ENCODE measurements around the gene FAS.

FAS gene

DNA sequence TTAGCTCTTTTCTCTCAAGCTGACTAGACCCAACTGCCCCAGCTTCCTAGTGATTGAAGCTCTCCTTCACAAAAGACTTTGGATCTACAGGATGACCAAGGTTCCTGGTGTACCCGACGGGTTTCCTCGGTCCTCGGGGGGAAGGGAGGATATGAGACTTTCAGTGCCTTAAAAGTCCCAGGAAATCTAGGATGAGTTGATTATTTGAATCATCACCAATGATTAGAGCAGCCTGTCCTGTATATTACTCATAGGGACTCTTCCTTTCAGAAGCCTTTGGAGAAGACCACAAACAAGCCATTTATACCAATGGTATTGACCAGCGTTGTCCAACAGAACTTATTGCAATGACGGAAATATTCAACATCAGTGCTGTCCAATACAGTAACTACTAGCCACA is 31.9 kb upstream of the FAS start:
- POLR2A ChIA-PET (ENCODE audit: low non-redundant PET) = no interaction called here
- CTCF ChIA-PET = no interaction called here
- TF ChIP-seq, protein P1, sequence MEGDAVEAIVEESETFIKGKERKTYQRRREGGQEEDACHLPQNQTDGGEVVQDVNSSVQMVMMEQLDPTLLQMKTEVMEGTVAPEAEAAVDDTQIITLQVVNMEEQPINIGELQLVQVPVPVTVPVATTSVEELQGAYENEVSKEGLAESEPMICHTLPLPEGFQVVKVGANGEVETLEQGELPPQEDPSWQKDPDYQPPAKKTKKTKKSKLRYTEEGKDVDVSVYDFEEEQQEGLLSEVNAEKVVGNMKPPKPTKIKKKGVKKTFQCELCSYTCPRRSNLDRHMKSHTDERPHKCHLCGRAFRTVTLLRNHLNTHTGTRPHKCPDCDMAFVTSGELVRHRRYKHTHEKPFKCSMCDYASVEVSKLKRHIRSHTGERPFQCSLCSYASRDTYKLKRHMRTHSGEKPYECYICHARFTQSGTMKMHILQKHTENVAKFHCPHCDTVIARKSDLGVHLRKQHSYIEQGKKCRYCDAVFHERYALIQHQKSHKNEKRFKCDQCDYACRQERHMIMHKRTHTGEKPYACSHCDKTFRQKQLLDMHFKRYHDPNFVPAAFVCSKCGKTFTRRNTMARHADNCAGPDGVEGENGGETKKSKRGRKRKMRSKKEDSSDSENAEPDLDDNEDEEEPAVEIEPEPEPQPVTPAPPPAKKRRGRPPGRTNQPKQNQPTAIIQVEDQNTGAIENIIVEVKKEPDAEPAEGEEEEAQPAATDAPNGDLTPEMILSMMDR (conservative IDR thresholded peaks at IDR 0.05; ENCODE audit: low read depth) = no peak
- H3K27ac ChIP-seq = no peak overlapping the region
- no peak for DNase-seq (ENCODE audit: low spot score)

DNA sequence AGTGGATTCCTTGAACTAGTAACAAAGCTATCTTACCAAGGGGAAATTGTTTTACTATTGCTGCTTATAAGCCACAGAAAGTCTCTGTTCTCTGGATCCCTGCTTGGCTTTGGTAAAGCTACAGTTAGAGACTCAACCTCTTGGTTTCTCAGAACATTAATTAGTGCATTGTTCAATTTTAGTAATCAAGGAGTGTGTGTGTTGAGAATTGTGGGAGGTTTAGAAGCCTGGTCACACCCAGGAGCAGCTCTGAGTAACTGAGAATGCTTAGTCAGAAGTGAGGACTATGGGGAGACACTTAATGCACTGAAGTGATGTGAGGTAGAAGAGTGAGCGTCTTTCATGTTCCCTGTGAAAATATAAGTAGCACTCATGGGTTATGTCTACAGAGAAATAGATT is 29.8 kb upstream of the FAS start:
- CTCF ChIA-PET = interaction anchor here (0.8 to 1.1 kb wide), 2 partner anchors 26 to 125 kb away, joined by 3 read pairs; no protein-coding TSS in a partner anchor
- no peak overlapping the region for H3K27ac ChIP-seq
- POLR2A ChIA-PET (ENCODE audit: low non-redundant PET) = no interaction called here
- no peak for DNase-seq (ENCODE audit: low spot score)
- TF ChIP-seq, protein P1 (conservative IDR thresholded peaks at IDR 0.05; ENCODE audit: low read depth) = no peak

DNA sequence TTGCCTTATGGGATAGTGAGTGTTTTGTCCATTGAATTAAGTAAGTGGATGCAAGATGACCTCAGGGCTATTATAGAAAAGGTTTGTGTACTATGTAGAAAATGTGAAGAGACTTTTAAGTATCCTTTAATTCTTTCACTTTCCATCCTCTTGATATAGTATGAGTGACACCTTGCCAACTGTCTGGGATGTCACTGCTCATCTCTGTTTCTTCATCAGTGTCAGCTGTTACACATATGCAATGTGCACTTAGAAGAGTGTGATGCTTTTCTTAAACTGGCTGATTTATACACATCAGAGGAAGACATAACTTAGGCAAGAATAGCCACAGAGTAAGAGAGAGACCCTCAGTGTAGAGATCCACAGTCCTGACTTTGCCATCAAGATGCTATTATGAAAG is 29.3 kb upstream of the FAS start:
- POLR2A ChIA-PET (ENCODE audit: low non-redundant PET) = no interaction called here

DNA sequence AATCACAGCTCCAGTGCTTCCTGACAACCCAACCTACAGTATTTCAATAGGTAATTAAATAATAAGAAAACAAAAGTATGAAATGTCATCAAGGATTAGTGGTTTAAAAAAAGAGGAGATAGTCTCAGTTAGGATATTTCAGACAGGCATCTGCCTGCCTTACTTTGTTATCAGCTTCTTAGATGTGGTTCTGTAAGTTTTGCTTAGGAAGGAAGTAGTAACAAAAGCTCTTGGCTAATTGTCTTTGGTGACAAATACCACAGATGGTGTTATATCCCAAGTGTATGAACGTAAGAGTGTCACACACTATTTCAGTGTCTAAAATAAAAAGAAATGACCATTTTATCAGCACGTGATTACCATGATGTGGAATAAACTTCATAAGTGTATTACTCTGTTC is 28.3 kb upstream of the FAS start:
- H3K27ac ChIP-seq = no peak overlapping the region
- CTCF ChIA-PET = interaction anchor here (0.7 to 0.9 kb wide), 2 partner anchors 505 to 865 kb away, joined by 3 to 4 read pairs; no protein-coding TSS in a partner anchor
- DNase-seq (ENCODE audit: low spot score) = no peak
- TF ChIP-seq, protein P1 (conservative IDR thresholded peaks at IDR 0.05; ENCODE audit: low read depth) = no peak
- POLR2A ChIA-PET (ENCODE audit: low non-redundant PET) = no interaction called here

More for the DNA sequence above, 29.3 kb upstream of the FAS start:
- TF ChIP-seq, protein P1 (conservative IDR thresholded peaks at IDR 0.05; ENCODE audit: low read depth) = no peak
- CTCF ChIA-PET = interaction anchor here (1.1 kb wide), 1 partner anchor 26 kb away, joined by 3 read pairs; no protein-coding TSS in a partner anchor
- DNase-seq (ENCODE audit: low spot score) = no peak
- no peak overlapping the region for H3K27ac ChIP-seq

DNA sequence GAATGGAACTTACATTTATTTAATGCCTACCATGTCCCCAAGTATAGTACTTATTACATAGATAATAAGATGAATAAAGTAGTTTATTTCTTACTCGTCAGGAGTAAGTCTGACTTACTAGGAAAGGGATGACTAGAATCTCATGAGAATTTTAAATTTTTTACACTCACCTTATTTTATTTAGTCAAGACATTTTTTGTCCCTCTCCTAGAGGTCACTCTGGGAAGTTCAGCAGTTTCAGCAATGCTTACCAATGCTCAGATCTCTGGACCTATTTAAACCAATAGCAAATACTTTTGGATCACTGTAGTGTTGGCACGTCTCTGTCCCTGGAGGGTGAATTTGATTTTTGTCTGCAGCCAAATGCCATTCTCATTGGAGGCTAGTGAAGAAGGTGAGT is 27.3 kb upstream of the FAS start:
- no peak overlapping the region for H3K27ac ChIP-seq
- TF ChIP-seq, protein P1 (conservative IDR thresholded peaks at IDR 0.05; ENCODE audit: low read depth) = no peak
- DNase-seq (ENCODE audit: low spot score) = no peak
- ChIA-PET POLR2A (ENCODE audit: low non-redundant PET) (no interaction called here), CTCF (interaction anchor here (4.0 kb wide), 1 partner anchor 24 kb away, joined by 14 read pairs; no protein-coding TSS in a partner anchor)

DNA sequence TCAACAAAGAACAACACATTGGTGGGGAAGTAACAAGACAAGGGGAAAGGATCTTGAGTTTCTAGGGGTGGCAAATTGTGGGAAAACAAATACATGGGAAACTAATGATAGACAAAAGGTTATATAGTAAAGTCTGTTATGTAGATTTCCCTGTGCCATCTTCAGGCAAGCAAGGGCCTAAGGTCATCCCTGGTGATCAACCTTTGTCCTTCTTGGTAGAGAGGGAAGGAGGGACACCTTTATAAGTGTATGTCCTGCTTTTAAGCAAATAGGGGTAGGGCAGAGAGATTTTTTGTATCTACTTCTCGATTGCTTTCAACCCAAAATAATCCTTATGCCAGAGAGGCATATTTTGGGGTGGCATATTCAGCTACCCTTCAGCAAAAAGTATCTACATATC is 26.2 kb upstream of the FAS start:
- TF ChIP-seq, protein P1 (conservative IDR thresholded peaks at IDR 0.05; ENCODE audit: low read depth) = no peak
- ChIA-PET POLR2A (ENCODE audit: low non-redundant PET) (no interaction called here), CTCF (interaction anchor here (0.6 to 4.0 kb wide), 4 partner anchors 12 to 154 kb away, joined by 3 to 14 read pairs (median 4); no protein-coding TSS in a partner anchor)
- H3K27ac ChIP-seq = no peak overlapping the region
- DNase-seq (ENCODE audit: low spot score) = no peak
